ENCODE data around the gene USH2A. TPM values are rescaled to one million over a fixed set of nuclear protein-coding genes. Genes with fewer than 3 reads are reported as not detected.

USH2A gene
- total RNA-seq, 4 donors from 2014 or later, result under 0.01 to 1.0 (median under 0.01) TPM; not detected in 1

- TF ChIP-seq POLR2A (IDR thresholded peaks at IDR 0.05) (no peak), EP300 (IDR thresholded peaks at IDR 0.05) (no peak), CTCF (IDR thresholded peaks at IDR 0.05) (no peak)
- no peaks in the 10 kb centered on the region for H3K36me3 ChIP-seq
- peaks cover 0 to 19% (median 0%) of the 10 kb centered on the region in 4 donors for H3K9me3 ChIP-seq
- H3K27ac ChIP-seq, result no peak overlapping the region
- no peak for DNase-seq (ENCODE audit: low spot score in 2 of 2)
- H3K4me3 ChIP-seq, result no peak overlapping the region
- H3K4me1 ChIP-seq, result no peaks in the 10 kb centered on the region
- no peaks in the 10 kb centered on the region for H3K27me3 ChIP-seq
- WGBS, 2 donors, result 82 to 98% methylated on average over 3 of the region's 3 CpGs
These were observed 138.2 kb downstream of the USH2A start for GRCh38 chr1:216285052-216285451.

GRCh38 chr1:216281757-216282156 is 141.5 kb downstream of the USH2A start:
- H3K27ac ChIP-seq, result no peak overlapping the region
- H3K4me1 ChIP-seq, result no peaks in the 10 kb centered on the region
- H3K27me3 ChIP-seq, result no peaks in the 10 kb centered on the region
- H3K36me3 ChIP-seq, result no peaks in the 10 kb centered on the region
- H3K9me3 ChIP-seq, result peaks cover 0 to 19% (median 0%) of the 10 kb centered on the region in 4 donors
- WGBS, 2 donors, result 84 to 89% methylated on average over 2 of the region's 2 CpGs
- no peak overlapping the region for H3K4me3 ChIP-seq
- no peak for DNase-seq (ENCODE audit: low spot score in 2 of 2)
- no peak for TF ChIP-seq POLR2A (IDR thresholded peaks at IDR 0.05)
- TF ChIP-seq CTCF (IDR thresholded peaks at IDR 0.05), result no peak
- TF ChIP-seq EP300 (IDR thresholded peaks at IDR 0.05), result no peak

GRCh38 chr1:216270086-216270773 is 153.0 kb downstream of the USH2A start:
- TF ChIP-seq CTCF (IDR thresholded peaks at IDR 0.05) (no peak), POLR2A (IDR thresholded peaks at IDR 0.05) (no peak), EP300 (IDR thresholded peaks at IDR 0.05) (no peak)
- no peak overlapping the region for H3K4me3 ChIP-seq
- no peaks in the 10 kb centered on the region for H3K9me3 ChIP-seq
- no peak for DNase-seq (ENCODE audit: low spot score in 2 of 2)
- H3K4me1 ChIP-seq, result no peaks in the 10 kb centered on the region
- H3K36me3 ChIP-seq, result no peaks in the 10 kb centered on the region
- WGBS, 2 donors, result 75 to 81% methylated on average over 2 of the region's 2 CpGs
- no peak overlapping the region for H3K27ac ChIP-seq
- no peaks in the 10 kb centered on the region for H3K27me3 ChIP-seq

- no peak for DNase-seq (ENCODE audit: low spot score in 2 of 2)
- Histone ChIP-seq H3K27me3 (no peaks in the 10 kb centered on the region), H3K4me3 (no peak overlapping the region), H3K36me3 (no peaks in the 10 kb centered on the region), H3K4me1 (no peaks in the 10 kb centered on the region), H3K9me3 (peaks cover 0 to 10% (median 0%) of the 10 kb centered on the region in 4 donors), H3K27ac (no peak overlapping the region)
- WGBS, 2 donors, result 66 to 75% methylated on average over 3 of the region's 3 CpGs
- TF ChIP-seq POLR2A (IDR thresholded peaks at IDR 0.05) (no peak), CTCF (IDR thresholded peaks at IDR 0.05) (no peak), EP300 (IDR thresholded peaks at IDR 0.05) (no peak)
These were observed 161.6 kb downstream of the USH2A start for GRCh38 chr1:216261631-216262030.

- no peak overlapping the region for H3K27ac ChIP-seq
- peaks cover 0 to 10% (median 0%) of the 10 kb centered on the region in 4 donors for H3K9me3 ChIP-seq
- no peaks in the 10 kb centered on the region for H3K36me3 ChIP-seq
- no peak for DNase-seq (ENCODE audit: low spot score in 2 of 2)
- WGBS, 2 donors, result 95 to 100% methylated on average over 1 of the region's 1 CpG
- TF ChIP-seq POLR2A (IDR thresholded peaks at IDR 0.05), result no peak
- TF ChIP-seq EP300 (IDR thresholded peaks at IDR 0.05), result no peak
- TF ChIP-seq CTCF (IDR thresholded peaks at IDR 0.05), result no peak
- no peak overlapping the region for H3K4me3 ChIP-seq
- H3K4me1 ChIP-seq, result no peaks in the 10 kb centered on the region
- H3K27me3 ChIP-seq, result no peaks in the 10 kb centered on the region
These were observed 164.4 kb downstream of the USH2A start for GRCh38 chr1:216258856-216259255.

All from tibial nerve (tissue), 4 donors.